ENCODE measurements around the gene GRM7.

DNA sequence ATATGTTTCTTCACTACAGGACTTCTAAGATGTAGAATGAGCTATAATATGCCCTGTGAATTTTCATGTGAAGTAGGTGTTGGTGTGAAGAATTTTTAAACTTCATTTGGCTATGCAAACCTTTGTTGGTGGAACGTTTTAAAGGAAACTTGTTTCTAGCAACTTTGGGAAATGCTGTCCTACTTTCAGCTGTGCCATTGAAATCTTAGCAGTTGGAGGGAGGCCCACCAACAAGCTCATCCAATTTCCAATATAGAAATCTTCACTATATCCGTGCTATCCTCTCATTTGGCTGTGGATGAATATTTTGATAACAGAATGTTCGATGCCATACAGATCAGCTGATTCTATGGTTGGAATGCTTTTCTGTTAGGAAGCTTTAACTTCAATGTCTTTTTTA is 51.3 kb downstream of the GRM7 start:
- TF ChIP-seq, protein P1, sequence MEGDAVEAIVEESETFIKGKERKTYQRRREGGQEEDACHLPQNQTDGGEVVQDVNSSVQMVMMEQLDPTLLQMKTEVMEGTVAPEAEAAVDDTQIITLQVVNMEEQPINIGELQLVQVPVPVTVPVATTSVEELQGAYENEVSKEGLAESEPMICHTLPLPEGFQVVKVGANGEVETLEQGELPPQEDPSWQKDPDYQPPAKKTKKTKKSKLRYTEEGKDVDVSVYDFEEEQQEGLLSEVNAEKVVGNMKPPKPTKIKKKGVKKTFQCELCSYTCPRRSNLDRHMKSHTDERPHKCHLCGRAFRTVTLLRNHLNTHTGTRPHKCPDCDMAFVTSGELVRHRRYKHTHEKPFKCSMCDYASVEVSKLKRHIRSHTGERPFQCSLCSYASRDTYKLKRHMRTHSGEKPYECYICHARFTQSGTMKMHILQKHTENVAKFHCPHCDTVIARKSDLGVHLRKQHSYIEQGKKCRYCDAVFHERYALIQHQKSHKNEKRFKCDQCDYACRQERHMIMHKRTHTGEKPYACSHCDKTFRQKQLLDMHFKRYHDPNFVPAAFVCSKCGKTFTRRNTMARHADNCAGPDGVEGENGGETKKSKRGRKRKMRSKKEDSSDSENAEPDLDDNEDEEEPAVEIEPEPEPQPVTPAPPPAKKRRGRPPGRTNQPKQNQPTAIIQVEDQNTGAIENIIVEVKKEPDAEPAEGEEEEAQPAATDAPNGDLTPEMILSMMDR (IDR thresholded peaks at IDR 0.05) = no peak
- no peak for TF ChIP-seq POLR2A (IDR thresholded peaks at IDR 0.05)
